ENCODE data around the gene CACNA2D3.

CACNA2D3 gene

GRCh38 chr3:54572197-54572895 lies 450.0 kb downstream of the CACNA2D3 start:
- Histone ChIP-seq H3K36me3 (ENCODE audit: control insufficient read depth, insufficient read depth, low read length) (no peaks in the 10 kb centered on the region), H3K4me1 (ENCODE audit: control insufficient read depth, insufficient read depth, low read length, poor library complexity, severe bottlenecking) (no peaks in the 10 kb centered on the region), H3K27ac (ENCODE audit: low read depth, low read length, severe bottlenecking) (no peak overlapping the region), H3K4me3 (ENCODE audit: extremely low read depth, insufficient read depth, low read length, poor library complexity, severe bottlenecking) (no peak overlapping the region), H3K9me3 (ENCODE audit: control insufficient read depth, low read length) (no peaks in the 10 kb centered on the region)
- 95 to 100% methylated on average over 1 to 3 of the region's 5 CpGs for WGBS, 2 experiments (ENCODE audit: insufficient coverage in 2 of 2)

GRCh38 chr3:54573858-54574257 lies 451.5 kb downstream of the CACNA2D3 start:
- no peak overlapping the region for H3K27ac ChIP-seq (ENCODE audit: low read depth, low read length, severe bottlenecking)
- WGBS, 2 experiments (ENCODE audit: insufficient coverage in 2 of 2) = 100% methylated on average over 2 of the region's 8 CpGs; no CpG with 5 or more reads in 1 of the 2 experiments
- no peaks in the 10 kb centered on the region for H3K4me1 ChIP-seq (ENCODE audit: control insufficient read depth, insufficient read depth, low read length, poor library complexity, severe bottlenecking)
- H3K9me3 ChIP-seq (ENCODE audit: control insufficient read depth, low read length) = no peaks in the 10 kb centered on the region
- H3K4me3 ChIP-seq (ENCODE audit: extremely low read depth, insufficient read depth, low read length, poor library complexity, severe bottlenecking) = no peak overlapping the region
- H3K36me3 ChIP-seq (ENCODE audit: control insufficient read depth, insufficient read depth, low read length) = no peaks in the 10 kb centered on the region

DNA sequence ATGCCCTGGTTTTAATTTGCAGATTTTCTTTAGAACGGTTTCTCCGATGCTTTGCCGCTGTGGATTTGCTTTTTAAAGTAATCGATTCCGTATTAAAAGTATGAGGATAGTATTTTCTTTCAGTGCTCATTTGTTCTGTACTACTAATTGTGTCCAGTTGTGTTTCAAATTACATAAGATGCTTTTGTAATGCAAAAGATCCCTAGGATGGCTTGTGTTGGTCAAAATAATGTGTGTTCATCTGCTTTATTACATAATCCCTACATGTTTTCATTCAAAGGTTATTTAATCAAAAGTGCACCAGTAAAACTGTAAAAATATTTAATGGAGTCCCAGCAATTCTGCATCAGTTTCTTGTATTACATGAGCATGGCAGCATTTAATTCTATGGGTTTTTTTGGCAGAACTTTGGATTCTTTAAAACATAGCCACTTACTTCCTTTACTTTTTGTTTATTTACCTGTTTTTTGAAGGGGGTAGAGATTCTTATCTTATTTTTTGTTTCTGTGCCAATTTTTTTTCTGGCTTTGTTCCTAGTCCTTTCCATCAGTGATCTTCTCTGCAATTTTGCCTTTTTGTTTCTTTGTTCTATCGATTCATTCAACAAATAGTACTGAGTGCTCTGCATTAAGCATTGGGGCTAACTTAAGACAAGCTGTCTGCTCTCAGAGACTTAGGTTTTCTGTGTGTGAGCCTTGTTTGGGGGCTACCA lies 452.7 kb downstream of the CACNA2D3 start:
- Histone ChIP-seq H3K36me3 (ENCODE audit: control insufficient read depth, insufficient read depth, low read length) (no peaks in the 10 kb centered on the region), H3K4me3 (ENCODE audit: extremely low read depth, insufficient read depth, low read length, poor library complexity, severe bottlenecking) (no peak overlapping the region), H3K27ac (ENCODE audit: low read depth, low read length, severe bottlenecking) (no peak overlapping the region), H3K4me1 (ENCODE audit: control insufficient read depth, insufficient read depth, low read length, poor library complexity, severe bottlenecking) (no peaks in the 10 kb centered on the region), H3K9me3 (ENCODE audit: control insufficient read depth, low read length) (no peaks in the 10 kb centered on the region)
- WGBS, 2 experiments (ENCODE audit: insufficient coverage in 2 of 2) = 96 to 100% methylated on average over 5 to 6 of the region's 6 CpGs

GRCh38 chr3:54575618-54575960 lies 453.2 kb downstream of the CACNA2D3 start:
- Histone ChIP-seq H3K9me3 (ENCODE audit: control insufficient read depth, low read length) (no peaks in the 10 kb centered on the region), H3K36me3 (ENCODE audit: control insufficient read depth, insufficient read depth, low read length) (no peaks in the 10 kb centered on the region), H3K27ac (ENCODE audit: low read depth, low read length, severe bottlenecking) (no peak overlapping the region), H3K4me3 (ENCODE audit: extremely low read depth, insufficient read depth, low read length, poor library complexity, severe bottlenecking) (no peak overlapping the region), H3K4me1 (ENCODE audit: control insufficient read depth, insufficient read depth, low read length, poor library complexity, severe bottlenecking) (no peaks in the 10 kb centered on the region)
- 60 to 81% methylated on average over 1 to 3 of the region's 3 CpGs for WGBS, 2 experiments (ENCODE audit: insufficient coverage in 2 of 2)

DNA sequence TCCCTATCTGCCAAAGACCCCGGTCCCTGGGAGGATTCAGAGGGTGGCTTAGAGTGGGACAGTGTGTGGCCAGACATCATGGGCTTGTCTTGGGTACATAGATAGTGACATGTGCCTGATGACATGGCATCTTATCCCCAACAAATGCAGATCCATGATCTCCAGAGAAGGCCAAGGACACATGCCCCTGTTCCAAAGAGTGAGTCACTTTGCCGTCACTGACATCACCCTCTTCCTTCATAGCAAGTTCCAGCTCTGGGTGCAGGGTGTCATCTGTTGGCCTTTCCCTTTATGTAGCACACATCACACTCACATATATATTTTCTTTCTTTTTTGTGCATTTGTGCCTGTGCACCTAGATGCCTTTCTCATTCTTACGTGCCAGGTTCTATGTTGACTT lies 455.0 kb downstream of the CACNA2D3 start:
- Histone ChIP-seq H3K4me3 (ENCODE audit: extremely low read depth, insufficient read depth, low read length, poor library complexity, severe bottlenecking) (no peak overlapping the region), H3K4me1 (ENCODE audit: control insufficient read depth, insufficient read depth, low read length, poor library complexity, severe bottlenecking) (no peaks in the 10 kb centered on the region), H3K36me3 (ENCODE audit: control insufficient read depth, insufficient read depth, low read length) (no peaks in the 10 kb centered on the region), H3K27ac (ENCODE audit: low read depth, low read length, severe bottlenecking) (no peak overlapping the region), H3K9me3 (ENCODE audit: control insufficient read depth, low read length) (no peaks in the 10 kb centered on the region)
- WGBS, 2 experiments (ENCODE audit: insufficient coverage in 2 of 2) = 86 to 100% methylated on average over 2 to 3 of the region's 3 CpGs

DNA sequence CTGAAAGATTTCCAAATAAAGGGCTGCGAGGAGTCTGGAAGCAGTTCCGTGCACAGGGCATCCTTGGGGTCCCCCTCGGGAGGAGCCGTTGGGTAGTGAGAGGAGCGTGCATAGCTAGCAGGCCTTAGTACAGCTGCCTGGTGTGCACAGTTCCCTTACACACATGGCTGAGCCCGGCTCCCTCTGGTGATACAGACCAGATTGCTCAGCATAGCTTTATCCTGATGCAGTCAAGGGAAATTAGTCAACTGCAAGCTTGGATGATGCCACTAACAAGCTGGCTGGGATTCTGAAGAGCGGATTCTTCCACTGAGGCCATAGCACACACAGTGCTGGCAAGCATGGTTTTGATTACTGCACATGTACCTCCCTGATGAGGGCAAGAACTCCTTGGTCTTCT lies 456.1 kb downstream of the CACNA2D3 start:
- Histone ChIP-seq H3K9me3 (ENCODE audit: control insufficient read depth, low read length) (no peaks in the 10 kb centered on the region), H3K36me3 (ENCODE audit: control insufficient read depth, insufficient read depth, low read length) (no peaks in the 10 kb centered on the region), H3K27ac (ENCODE audit: low read depth, low read length, severe bottlenecking) (no peak overlapping the region), H3K4me3 (ENCODE audit: extremely low read depth, insufficient read depth, low read length, poor library complexity, severe bottlenecking) (no peak overlapping the region), H3K4me1 (ENCODE audit: control insufficient read depth, insufficient read depth, low read length, poor library complexity, severe bottlenecking) (no peaks in the 10 kb centered on the region)
- 92 to 98% methylated on average over 7 of the region's 7 CpGs for WGBS, 2 experiments (ENCODE audit: insufficient coverage in 2 of 2)

- H3K27ac ChIP-seq (ENCODE audit: low read depth, low read length, severe bottlenecking) = no peak overlapping the region
- no peak overlapping the region for H3K4me3 ChIP-seq (ENCODE audit: extremely low read depth, insufficient read depth, low read length, poor library complexity, severe bottlenecking)
- 89 to 97% methylated on average over 3 to 4 of the region's 6 CpGs for WGBS, 2 experiments (ENCODE audit: insufficient coverage in 2 of 2)
- no peaks in the 10 kb centered on the region for H3K36me3 ChIP-seq (ENCODE audit: control insufficient read depth, insufficient read depth, low read length)
- no peaks in the 10 kb centered on the region for H3K9me3 ChIP-seq (ENCODE audit: control insufficient read depth, low read length)
- no peaks in the 10 kb centered on the region for H3K4me1 ChIP-seq (ENCODE audit: control insufficient read depth, insufficient read depth, low read length, poor library complexity, severe bottlenecking)
These were observed 458.1 kb downstream of the CACNA2D3 start for GRCh38 chr3:54580453-54580852.

GRCh38 chr3:54582424-54582823 lies 460.1 kb downstream of the CACNA2D3 start:
- Histone ChIP-seq H3K4me1 (ENCODE audit: control insufficient read depth, insufficient read depth, low read length, poor library complexity, severe bottlenecking) (no peaks in the 10 kb centered on the region), H3K36me3 (ENCODE audit: control insufficient read depth, insufficient read depth, low read length) (no peaks in the 10 kb centered on the region), H3K27ac (ENCODE audit: low read depth, low read length, severe bottlenecking) (no peak overlapping the region), H3K4me3 (ENCODE audit: extremely low read depth, insufficient read depth, low read length, poor library complexity, severe bottlenecking) (no peak overlapping the region), H3K9me3 (ENCODE audit: control insufficient read depth, low read length) (no peaks in the 10 kb centered on the region)
- 59 to 94% methylated on average over 2 of the region's 2 CpGs for WGBS, 2 experiments (ENCODE audit: insufficient coverage in 2 of 2)

DNA sequence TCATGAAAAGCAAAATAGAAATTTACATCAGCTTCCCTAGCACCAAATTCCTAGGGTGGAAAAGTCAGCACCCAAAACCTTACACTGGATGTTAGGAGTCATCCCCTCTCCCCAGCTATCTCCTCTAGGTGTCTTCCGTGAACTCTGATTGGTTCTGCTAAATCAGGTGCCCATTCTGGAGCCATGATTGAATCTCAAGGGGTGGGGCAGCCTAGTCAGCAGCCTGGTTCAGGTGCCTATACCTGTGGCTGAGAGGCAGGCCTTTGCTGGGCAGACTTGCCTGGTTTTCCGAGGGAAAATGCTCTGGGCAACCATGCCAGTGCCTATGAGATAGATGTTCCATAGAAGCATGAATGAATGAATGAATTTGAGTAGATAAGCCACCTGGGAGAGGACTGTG lies 468.8 kb downstream of the CACNA2D3 start:
- 79 to 83% methylated on average over 2 of the region's 2 CpGs for WGBS, 2 experiments (ENCODE audit: insufficient coverage in 2 of 2)
- no peaks in the 10 kb centered on the region for H3K4me1 ChIP-seq (ENCODE audit: control insufficient read depth, insufficient read depth, low read length, poor library complexity, severe bottlenecking)
- H3K36me3 ChIP-seq (ENCODE audit: control insufficient read depth, insufficient read depth, low read length) = no peaks in the 10 kb centered on the region
- H3K27ac ChIP-seq (ENCODE audit: low read depth, low read length, severe bottlenecking) = no peak overlapping the region
- H3K4me3 ChIP-seq (ENCODE audit: extremely low read depth, insufficient read depth, low read length, poor library complexity, severe bottlenecking) = no peak overlapping the region
- H3K9me3 ChIP-seq (ENCODE audit: control insufficient read depth, low read length) = no peaks in the 10 kb centered on the region

- no peak overlapping the region for H3K4me3 ChIP-seq (ENCODE audit: extremely low read depth, insufficient read depth, low read length, poor library complexity, severe bottlenecking)
- H3K9me3 ChIP-seq (ENCODE audit: control insufficient read depth, low read length) = no peaks in the 10 kb centered on the region
- no CpG with 5 or more reads among the region's 2 CpGs for WGBS, 2 experiments (ENCODE audit: insufficient coverage in 2 of 2)
- no peaks in the 10 kb centered on the region for H3K36me3 ChIP-seq (ENCODE audit: control insufficient read depth, insufficient read depth, low read length)
- no peak overlapping the region for H3K27ac ChIP-seq (ENCODE audit: low read depth, low read length, severe bottlenecking)
- no peaks in the 10 kb centered on the region for H3K4me1 ChIP-seq (ENCODE audit: control insufficient read depth, insufficient read depth, low read length, poor library complexity, severe bottlenecking)
These were observed 471.3 kb downstream of the CACNA2D3 start for GRCh38 chr3:54593653-54594052.

GRCh38 chr3:54596087-54596486 lies 473.7 kb downstream of the CACNA2D3 start:
- no peak overlapping the region for H3K27ac ChIP-seq (ENCODE audit: low read depth, low read length, severe bottlenecking)
- H3K9me3 ChIP-seq (ENCODE audit: control insufficient read depth, low read length) = no peaks in the 10 kb centered on the region
- no peaks in the 10 kb centered on the region for H3K4me1 ChIP-seq (ENCODE audit: control insufficient read depth, insufficient read depth, low read length, poor library complexity, severe bottlenecking)
- no peak overlapping the region for H3K4me3 ChIP-seq (ENCODE audit: extremely low read depth, insufficient read depth, low read length, poor library complexity, severe bottlenecking)
- no peaks in the 10 kb centered on the region for H3K36me3 ChIP-seq (ENCODE audit: control insufficient read depth, insufficient read depth, low read length)
- WGBS, 2 experiments (ENCODE audit: insufficient coverage in 2 of 2) = 85 to 86% methylated on average over 4 of the region's 4 CpGs

All from mesodermal cell (in vitro differentiated cells).